RWPE2 (cell line): Measurements from ENCODE around the gene ZNF646.

ENCODE experiments used
- ATAC-seq: fragments of 200-7000 bp; cut with Tn5 transposase; 3 replicates; pipeline ENCODE4 v1.9.1; 2021; ENCODE audit warnings: low read depth
- DNase-seq: peaks from one replicate; pipeline ENCODE4 v3.0.0-alpha.2; 2020; ENCODE audit warnings: low spot score
- H3K27ac ChIP-seq: fragments of 450-650 bp; 2 replicates; pipeline ENCODE4 v1.5.1; 2017; ENCODE audit warnings: mild to moderate bottlenecking; ENCODE audit not compliant: poor library complexity, severe bottlenecking
- H3K27me3 ChIP-seq: fragments of 250-450 bp; sonication (Bioruptor Pico); 2 replicates; pipeline ENCODE4 v1.5.1; 2021; ENCODE audit warnings: mild to moderate bottlenecking, moderate library complexity; ENCODE audit not compliant: insufficient read depth, poor library complexity, severe bottlenecking
- H3K36me3 ChIP-seq: fragments of 250-450 bp; sonication (Bioruptor Pico); 2 replicates; pipeline ENCODE4 v1.5.1; 2020; ENCODE audit warnings: low read depth, mild to moderate bottlenecking, moderate library complexity
- H3K4me1 ChIP-seq: fragments of 250-450 bp; sonication (Bioruptor Pico); 2 replicates; pipeline ENCODE4 v1.5.1; 2021; ENCODE audit warnings: mild to moderate bottlenecking, moderate library complexity; ENCODE audit not compliant: insufficient read depth, poor library complexity, severe bottlenecking
- H3K4me3 ChIP-seq: fragments of 250-450 bp; sonication (Bioruptor Pico); 2 replicates; pipeline ENCODE4 v1.5.1; 2021; ENCODE audit warnings: mild to moderate bottlenecking, moderate library complexity; ENCODE audit not compliant: severe bottlenecking
- H3K9me3 ChIP-seq: fragments of 250-450 bp; sonication (Bioruptor Pico); 2 replicates; pipeline ENCODE4 v1.5.1; 2021; ENCODE audit warnings: mild to moderate bottlenecking, moderate library complexity; ENCODE audit not compliant: severe bottlenecking
- TF ChIP-seq, protein P1 (sequence below): fragments of 450-650 bp; IDR thresholded peaks from one replicate; pipeline ENCODE4 v1.5.1; 2017; ENCODE audit warnings: mild to moderate bottlenecking, moderate library complexity; ENCODE audit not compliant: poor library complexity, severe bottlenecking

Gene ZNF646

GRCh38 chr16:31114468-31114867, 40.2 kb downstream of the ZNF646 start:
- Histone ChIP-seq H3K9me3 (no peaks in the 10 kb centered on the region), H3K36me3 (peaks cover 42% of the 10 kb centered on the region), H3K27ac (peak overlapping the region; percentile 36), H3K27me3 (no peaks in the 10 kb centered on the region), H3K4me3 (no peak overlapping the region), H3K4me1 (peaks cover 9% of the 10 kb centered on the region)
- DNase-seq (no peak), ATAC-seq (no peak)
- TF ChIP-seq, protein P1, sequence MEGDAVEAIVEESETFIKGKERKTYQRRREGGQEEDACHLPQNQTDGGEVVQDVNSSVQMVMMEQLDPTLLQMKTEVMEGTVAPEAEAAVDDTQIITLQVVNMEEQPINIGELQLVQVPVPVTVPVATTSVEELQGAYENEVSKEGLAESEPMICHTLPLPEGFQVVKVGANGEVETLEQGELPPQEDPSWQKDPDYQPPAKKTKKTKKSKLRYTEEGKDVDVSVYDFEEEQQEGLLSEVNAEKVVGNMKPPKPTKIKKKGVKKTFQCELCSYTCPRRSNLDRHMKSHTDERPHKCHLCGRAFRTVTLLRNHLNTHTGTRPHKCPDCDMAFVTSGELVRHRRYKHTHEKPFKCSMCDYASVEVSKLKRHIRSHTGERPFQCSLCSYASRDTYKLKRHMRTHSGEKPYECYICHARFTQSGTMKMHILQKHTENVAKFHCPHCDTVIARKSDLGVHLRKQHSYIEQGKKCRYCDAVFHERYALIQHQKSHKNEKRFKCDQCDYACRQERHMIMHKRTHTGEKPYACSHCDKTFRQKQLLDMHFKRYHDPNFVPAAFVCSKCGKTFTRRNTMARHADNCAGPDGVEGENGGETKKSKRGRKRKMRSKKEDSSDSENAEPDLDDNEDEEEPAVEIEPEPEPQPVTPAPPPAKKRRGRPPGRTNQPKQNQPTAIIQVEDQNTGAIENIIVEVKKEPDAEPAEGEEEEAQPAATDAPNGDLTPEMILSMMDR = no peak

GRCh38 chr16:31117384-31118222, 43.4 kb downstream of the ZNF646 start, which contains the start of gene KAT8:
Gene KAT8, plus strand, starts transcription at chr16:31117664. Its CDS starts 18 bp downstream, at chr16:31117682.
- peaks cover 42% of the 10 kb centered on the region for H3K36me3 ChIP-seq
- H3K27me3 ChIP-seq = no peaks in the 10 kb centered on the region
- H3K27ac ChIP-seq = peak within 1 kb of the TSS; percentile 94
- H3K4me3 ChIP-seq = peak within 1 kb of the TSS; percentile 86
- DNase-seq (peak; percentile 99), ATAC-seq (peak; percentile 89)
- peaks cover 9% of the 10 kb centered on the region for H3K4me1 ChIP-seq
- H3K9me3 ChIP-seq = no peaks in the 10 kb centered on the region
- TF ChIP-seq, protein P1 = no peak

- TF ChIP-seq, protein P1 = no peak
- DNase-seq = peak; percentile 65
Measured at GRCh38 chr16:31118223-31119155, 44.3 kb downstream of the ZNF646 start.

DNA sequence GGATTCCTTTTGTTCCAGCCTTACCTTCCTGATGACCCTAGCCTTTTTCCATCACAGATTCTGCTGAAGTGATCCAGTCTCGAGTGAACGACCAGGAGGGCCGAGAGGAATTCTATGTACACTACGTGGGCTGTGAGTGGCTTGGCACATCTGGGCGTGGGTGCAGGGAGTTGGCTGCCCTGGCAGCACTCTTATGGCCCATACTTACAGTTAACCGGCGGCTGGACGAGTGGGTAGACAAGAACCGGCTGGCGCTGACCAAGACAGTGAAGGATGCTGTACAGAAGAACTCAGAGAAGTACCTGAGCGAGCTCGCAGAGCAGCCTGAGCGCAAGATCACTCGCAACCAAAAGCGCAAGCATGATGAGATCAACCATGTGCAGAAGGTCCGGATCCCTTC, 45.9 kb downstream of the ZNF646 start:
- peaks cover 9% of the 10 kb centered on the region for H3K4me1 ChIP-seq
- TF ChIP-seq, protein P1 = no peak
- DNase-seq (peak; percentile 45), ATAC-seq (no peak)
- H3K4me3 ChIP-seq = no peak overlapping the region
- peaks cover 54% of the 10 kb centered on the region for H3K36me3 ChIP-seq
- no peaks in the 10 kb centered on the region for H3K9me3 ChIP-seq
- H3K27me3 ChIP-seq = no peaks in the 10 kb centered on the region
- peak overlapping the region; percentile 94 for H3K27ac ChIP-seq

More at GRCh38 chr16:31118223-31119155, 44.3 kb downstream of the ZNF646 start:
- H3K27ac ChIP-seq = peak overlapping the region; percentile 94
- H3K36me3 ChIP-seq = peaks cover 48% of the 10 kb centered on the region
- H3K9me3 ChIP-seq = no peaks in the 10 kb centered on the region
- H3K4me1 ChIP-seq = peaks cover 9% of the 10 kb centered on the region
- peak overlapping the region; percentile 86 for H3K4me3 ChIP-seq
- H3K27me3 ChIP-seq = no peaks in the 10 kb centered on the region
- peak; percentile 64 for ATAC-seq
